HL-60/S4 treated with phorbol 12-myristate 13-acetate at 8.2 ng/mL for 4 days and 3 days (cell line): ENCODE results near the gene MGST2.

Experiments used
- in situ Hi-C: fragments of 300-500 bp; cut with MboI; formaldehyde crosslinking; loops from 2 replicates; pipeline ENCODE4 v1.15.0; 2022; ENCODE audit warnings: low sequenced_read_pairs

Gene MGST2

GRCh38 chr4:139643042-139643895, 22.4 kb upstream of the MGST2 start:
- in situ Hi-C loops: no loop called here

DNA sequence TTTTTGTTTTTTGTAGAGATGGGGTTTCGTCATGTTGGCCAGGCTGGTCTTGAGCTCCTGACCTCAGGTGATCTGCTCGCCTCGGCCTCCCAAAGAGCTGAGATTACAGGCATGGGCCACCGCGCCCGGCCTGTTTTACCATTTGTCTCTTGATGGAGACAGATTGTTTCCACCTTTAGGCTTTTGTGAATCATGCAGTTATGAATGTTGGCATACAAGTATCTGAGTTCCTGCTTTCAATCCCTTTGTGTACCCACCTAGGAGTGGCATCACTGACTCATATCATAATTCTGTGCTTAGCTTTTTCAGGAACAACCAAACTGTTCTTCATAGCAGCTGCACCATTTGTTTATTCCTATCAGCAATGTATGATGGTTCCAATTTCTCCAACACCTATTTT, 20.2 kb upstream of the MGST2 start:
- in situ Hi-C loops: no loop called here

GRCh38 chr4:139647184-139647583, 18.4 kb upstream of the MGST2 start:
- in situ Hi-C loops: no loop called here

- in situ Hi-C loops: no loop called here
Measured at GRCh38 chr4:139647952-139648351, 17.7 kb upstream of the MGST2 start.

DNA sequence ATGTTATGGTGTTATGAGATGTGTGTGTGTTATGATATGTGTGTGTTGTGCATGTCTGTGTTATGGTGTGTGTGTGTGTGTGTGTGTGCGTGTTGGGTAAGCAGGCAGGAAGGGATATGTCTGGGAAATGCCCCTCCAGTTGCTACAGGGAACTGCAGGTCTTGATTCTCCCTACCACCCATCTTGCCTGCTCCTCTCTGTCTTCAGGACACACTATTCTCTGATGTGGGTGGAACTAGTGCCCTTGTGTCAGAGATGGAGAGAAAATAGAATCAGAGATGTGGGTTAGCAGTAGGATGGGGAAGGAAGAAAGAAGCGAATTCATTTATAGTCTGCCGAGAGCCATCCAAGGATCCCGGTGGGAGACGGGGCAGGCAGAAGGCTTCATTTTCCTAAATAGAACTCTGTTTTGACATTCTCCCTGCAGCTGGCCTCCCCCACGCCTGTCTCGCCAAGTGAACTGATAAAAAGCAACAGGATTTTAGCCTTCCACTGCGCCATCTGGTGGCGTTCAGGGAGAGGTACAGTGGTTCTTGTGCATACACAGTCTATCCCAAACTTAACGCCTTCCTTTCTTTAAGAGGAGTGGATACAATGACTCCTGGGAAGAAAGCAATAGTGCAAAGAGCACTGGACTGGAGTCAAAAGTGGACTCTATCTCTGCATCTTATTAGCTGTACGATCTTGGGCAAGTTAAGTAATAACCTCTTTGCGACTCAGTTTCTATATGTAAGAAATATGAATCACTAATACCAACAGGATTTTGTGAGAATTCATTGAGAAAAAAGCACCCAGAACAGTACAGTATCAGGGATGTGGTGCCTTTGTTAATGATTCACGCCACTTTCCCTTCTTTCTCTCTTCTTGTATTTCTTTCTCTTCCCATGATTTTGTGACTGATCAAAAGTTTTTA, 14.1 kb upstream of the MGST2 start:
- in situ Hi-C loops: no loop called here

- in situ Hi-C loops: no loop called here
Measured at GRCh38 chr4:139654516-139654915, 11.1 kb upstream of the MGST2 start.

- in situ Hi-C loops: no loop called here
Measured at GRCh38 chr4:139655116-139655515, 10.5 kb upstream of the MGST2 start.

GRCh38 chr4:139656614-139657486, 8.8 kb upstream of the MGST2 start:
- in situ Hi-C loops: no loop called here

- in situ Hi-C loops: no loop called here
Measured at GRCh38 chr4:139658185-139658584, 7.4 kb upstream of the MGST2 start.

GRCh38 chr4:139658586-139659382, 6.8 kb upstream of the MGST2 start:
- in situ Hi-C loops: no loop called here

DNA sequence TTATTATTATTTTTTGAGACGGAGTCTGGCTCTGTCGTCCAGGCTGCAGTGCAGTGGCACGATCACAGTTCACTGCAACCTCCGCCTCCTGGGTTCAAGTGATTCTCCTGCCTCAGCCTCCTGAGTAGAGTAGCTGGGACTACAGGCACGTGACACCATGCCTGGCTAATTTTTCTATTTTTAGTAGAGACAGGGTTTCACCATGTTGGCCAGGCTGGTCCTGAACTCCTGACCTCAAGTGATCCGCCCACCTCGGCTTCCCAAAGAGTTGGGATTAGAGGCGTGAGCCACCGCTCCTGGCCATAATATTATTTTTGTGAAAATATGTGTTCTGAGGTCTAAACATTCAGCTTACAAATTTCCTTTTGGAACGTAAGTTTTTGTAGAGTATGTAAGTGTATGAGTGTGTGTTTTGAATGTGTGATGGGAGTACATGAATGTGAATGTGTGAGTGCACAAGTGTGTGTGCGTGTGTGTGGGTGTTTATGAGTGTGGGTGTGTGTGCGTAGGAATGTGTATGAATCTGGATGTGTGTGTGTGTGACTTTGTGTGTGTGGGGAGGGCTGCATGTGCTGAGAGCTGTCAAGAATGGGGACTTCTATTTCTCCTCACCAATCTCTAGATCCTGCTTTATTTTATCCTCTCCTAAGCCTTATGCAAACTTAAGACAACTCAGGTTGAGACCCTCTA, 5.7 kb upstream of the MGST2 start:
- in situ Hi-C loops: no loop called here

GRCh38 chr4:139660568-139661043, 5.0 kb upstream of the MGST2 start:
- in situ Hi-C loops: no loop called here

- in situ Hi-C loops: no loop called here
Measured at GRCh38 chr4:139663561-139664138, 2.0 kb upstream of the MGST2 start.

- in situ Hi-C loops: no loop called here
Measured at GRCh38 chr4:139664442-139664841, 1.2 kb upstream of the MGST2 start.

- in situ Hi-C loops: no loop called here
Measured at GRCh38 chr4:139665079-139665689, 435 bp upstream of the MGST2 start.

DNA sequence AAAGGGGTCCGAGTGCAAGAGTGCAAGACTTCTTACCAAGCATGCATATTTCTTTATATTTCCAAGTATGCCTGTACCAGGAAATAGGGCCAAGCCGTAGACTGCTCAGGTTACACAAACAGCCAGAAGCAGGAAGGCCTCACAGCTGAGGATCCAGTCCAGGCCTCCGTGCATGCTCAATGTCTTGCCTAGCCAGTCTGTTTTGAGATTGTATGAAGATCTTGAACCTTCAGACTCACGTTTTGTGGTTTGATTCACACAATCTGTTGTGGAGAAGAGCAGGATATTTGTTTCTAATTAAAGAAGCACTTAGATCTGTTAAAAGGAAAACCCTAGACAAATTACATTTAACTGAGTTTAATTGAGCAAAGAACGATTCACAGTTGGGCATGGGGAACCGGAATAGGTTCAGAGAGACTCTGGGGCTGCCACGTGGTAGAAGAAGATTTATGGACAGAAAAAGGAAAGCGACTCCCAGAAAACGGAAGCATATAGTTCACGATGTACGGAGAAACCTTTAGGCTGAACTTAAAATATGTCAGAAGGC, 1.2 kb downstream of the MGST2 start:
- in situ Hi-C loops: no loop called here

DNA sequence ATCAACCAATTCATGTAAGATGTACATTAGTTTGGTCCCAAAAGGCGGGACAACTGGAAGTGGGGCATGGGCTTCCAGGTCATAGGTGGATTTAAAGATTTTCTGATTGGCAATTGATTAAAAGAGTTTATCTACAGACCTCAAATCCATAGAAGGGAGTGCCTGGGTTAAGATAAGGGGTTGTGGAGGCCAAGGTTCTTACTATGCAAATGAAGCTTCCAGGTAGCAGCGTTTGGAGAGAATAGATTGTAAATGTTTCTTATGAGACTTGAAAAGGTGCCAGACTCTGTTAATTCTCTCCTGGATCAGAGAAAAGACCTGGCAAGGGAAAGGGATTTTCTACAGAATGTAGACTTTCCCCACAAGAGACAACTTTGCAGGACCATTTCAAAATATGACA, 2.4 kb downstream of the MGST2 start:
- in situ Hi-C loops: no loop called here

DNA sequence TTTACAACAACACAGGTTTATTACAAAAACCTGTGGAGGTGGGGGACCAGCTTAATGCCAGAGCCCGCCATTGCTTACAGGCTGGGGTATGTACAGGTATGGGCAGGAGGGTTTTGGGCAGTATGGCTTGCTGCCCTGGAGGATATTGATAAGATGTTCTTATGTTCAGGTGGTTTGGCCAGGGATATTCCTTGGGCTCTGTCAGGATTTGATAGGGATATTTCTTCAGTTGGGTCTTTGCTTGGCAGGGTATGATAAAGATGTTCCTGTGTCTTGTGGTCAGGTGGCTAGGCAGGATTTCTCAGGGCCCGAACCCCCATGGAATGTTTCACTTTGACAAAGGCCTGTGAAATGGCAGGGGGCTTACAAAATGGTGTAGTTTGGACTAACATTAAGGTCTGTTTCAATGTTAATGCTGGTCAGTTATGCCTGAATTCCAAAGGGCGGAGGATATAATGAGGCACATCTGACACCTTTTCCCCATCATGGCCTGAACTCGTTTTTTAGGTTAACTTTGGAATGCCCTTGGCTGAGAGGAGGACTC, 3.1 kb downstream of the MGST2 start:
- in situ Hi-C loops: no loop called here
